H1 (cell line): ENCODE measurements around the gene ACAT2. TPM values are rescaled to one million over a fixed set of nuclear protein-coding genes. Genes with fewer than 3 reads are reported as not detected.

ENCODE experiments used
- CTCF ChIA-PET: fragments of 300-600 bp; sonication (Branson Sonifier 250); formaldehyde crosslinking; loops from one replicate; lab custom pipeline; 2021; ENCODE audit not compliant: partially characterized antibody; lab: Charles Lee
- POLR2A ChIA-PET: fragments of 300-600 bp; sonication (Branson Sonifier 250); formaldehyde crosslinking; loops from one replicate; lab custom pipeline; 2021; ENCODE audit warnings: inconsistent platforms; ENCODE audit not compliant: partially characterized antibody; lab: Charles Lee
- DNase-seq, 2 experiments: peaks; one replicate each; pipeline versions ENCODE4 v3.0.0 to v3.0.0-alpha.2; 2010 to 2022; ENCODE audit warnings: low spot score in 2 of 2, low read depth in 1 of 2, mixed read lengths in 1 of 2
- FAIRE-seq: peaks from 2 replicates; lab custom pipeline; 2011; peaks lifted over from hg19 to GRCh38; lab: Jason Lieb, UNC
- H2AFZ ChIP-seq: 2 replicates; pipeline ENCODE4 v1.8.1; 2012; ENCODE audit warnings: low read length, inconsistent platforms
- H2AK5ac ChIP-seq: 2 replicates; pipeline ENCODE4 v1.6.1; 2013; ENCODE audit warnings: low read depth, low read length
- H2BK120ac ChIP-seq: replicated peaks from 2 replicates; pipeline ENCODE3; 2013; ENCODE audit warnings: low read depth, low read length, inconsistent platforms
- H2BK12ac ChIP-seq: 2 replicates; pipeline ENCODE4 v1.6.1; 2013; ENCODE audit warnings: low read depth, low read length
- H2BK15ac ChIP-seq: 2 replicates; pipeline ENCODE4 v1.6.1; 2013; ENCODE audit warnings: low read length
- H2BK20ac ChIP-seq: 2 replicates; pipeline ENCODE4 v1.6.1; 2013; ENCODE audit warnings: low read length
- H2BK5ac ChIP-seq: 2 replicates; pipeline ENCODE4 v1.6.1; 2013; ENCODE audit warnings: low read depth, low read length
- H3K14ac ChIP-seq: 2 replicates; pipeline ENCODE4 v1.6.1; 2013; ENCODE audit warnings: inconsistent platforms; ENCODE audit not compliant: insufficient read length
- H3K18ac ChIP-seq: 2 replicates; pipeline ENCODE4 v1.6.1; 2013; ENCODE audit warnings: low read length; ENCODE audit errors: extremely low read depth
- H3K23ac ChIP-seq: 2 replicates; pipeline ENCODE4 v1.6.1; 2013; ENCODE audit warnings: inconsistent platforms; ENCODE audit not compliant: insufficient read length
- H3K23me2 ChIP-seq: 2 replicates; pipeline ENCODE4 v1.6.1; 2013; ENCODE audit warnings: low read depth, low read length
- H3K27ac ChIP-seq: 2 replicates; pipeline ENCODE4 v1.6.1; 2011; ENCODE audit warnings: low read depth, low read length, inconsistent platforms
- H3K27me3 ChIP-seq, 4 experiments: replicated peaks in 1 of 4; 1 replicate in 1 of 4; 2 replicates in 3 of 4; pipeline versions ENCODE4 v1.6.1 to v1.8.1; 2011 to 2013; ENCODE audit warnings: low read length in 3 of 4, mild to moderate bottlenecking in 3 of 4, inconsistent platforms in 2 of 4, mixed read lengths in 2 of 4, moderate library complexity in 1 of 4; ENCODE audit not compliant: control insufficient read depth in 3 of 4, insufficient read depth in 3 of 4; ENCODE audit errors: extremely low read depth in 1 of 4
- H3K36me3 ChIP-seq, 4 experiments: 2 replicates each; pipeline versions ENCODE4 v1.6.1 to v1.8.1; 2011 to 2013; ENCODE audit warnings: mild to moderate bottlenecking in 4 of 4, low read length in 3 of 4, moderate library complexity in 2 of 4, control low read depth in 1 of 4, inconsistent platforms in 1 of 4; ENCODE audit not compliant: insufficient read depth in 4 of 4, control insufficient read depth in 2 of 4
- H3K4ac ChIP-seq: replicated peaks from 2 replicates; pipeline ENCODE3; 2013; ENCODE audit warnings: low read length, low read depth, mixed read lengths, inconsistent platforms; ENCODE audit not compliant: insufficient read length
- H3K4me1 ChIP-seq, 4 experiments: replicated peaks in 1 of 4; 1 replicate in 1 of 4; 2 replicates in 3 of 4; pipeline versions ENCODE4 v1.6.1 to v1.8.1; 2011 to 2013; ENCODE audit warnings: low read length in 3 of 4, inconsistent platforms in 2 of 4, mixed read lengths in 1 of 4; ENCODE audit not compliant: insufficient read depth in 4 of 4, control insufficient read depth in 3 of 4
- H3K4me2 ChIP-seq, 2 experiments: 2 replicates each; pipeline versions ENCODE4 v1.6.1 to v1.8.1; 2011 to 2013; ENCODE audit warnings: low read depth in 2 of 2, low read length in 2 of 2, control low read depth in 1 of 2, inconsistent platforms in 1 of 2, mild to moderate bottlenecking in 1 of 2; ENCODE audit not compliant: insufficient read depth in 1 of 2
- H3K4me3 ChIP-seq, 4 experiments: fragments of 200-600, 300-600 bp in 1 of 4; sonication (generic), shearing (Covaris generic), sonication (Bioruptor Twin) in 1 of 4; 2 replicates each; pipeline versions ENCODE4 v1.5.1 to v1.8.1; 2011 to 2016; ENCODE audit warnings: low read length in 4 of 4, low read depth in 3 of 4, control low read depth in 2 of 4, inconsistent platforms in 2 of 4, mild to moderate bottlenecking in 2 of 4, mixed read lengths in 1 of 4, moderate library complexity in 1 of 4; ENCODE audit not compliant: insufficient read depth in 2 of 4; ENCODE audit errors: extremely low read depth in 1 of 4
- H3K56ac ChIP-seq: replicated peaks from 2 replicates; pipeline ENCODE3; 2013; ENCODE audit warnings: low read depth, mild to moderate bottlenecking, mixed read lengths, low read length, inconsistent platforms; ENCODE audit not compliant: insufficient read length
- H3K79me1 ChIP-seq: 2 replicates; pipeline ENCODE4 v1.6.1; 2013; ENCODE audit warnings: low read depth, low read length, control low read depth
- H3K79me2 ChIP-seq, 2 experiments: 2 replicates each; pipeline versions ENCODE4 v1.6.1 to v1.8.1; 2012 to 2013; ENCODE audit warnings: low read length in 2 of 2, mild to moderate bottlenecking in 2 of 2, inconsistent platforms in 1 of 2; ENCODE audit not compliant: insufficient read depth in 2 of 2, control insufficient read depth in 1 of 2
- H3K9ac ChIP-seq, 4 experiments: replicated peaks in 1 of 4; 1 replicate in 1 of 4; 2 replicates in 3 of 4; pipeline versions ENCODE4 v1.6.1 to v1.8.1; 2011 to 2013; ENCODE audit warnings: low read depth in 3 of 4, low read length in 3 of 4, control low read depth in 2 of 4, mild to moderate bottlenecking in 2 of 4, moderate library complexity in 2 of 4, inconsistent platforms in 1 of 4; ENCODE audit errors: extremely low read depth in 1 of 4
- H3K9me3 ChIP-seq, 2 experiments: 2 replicates each; pipeline versions ENCODE4 v1.6.1 to v1.8.1; 2012 to 2013; ENCODE audit warnings: mild to moderate bottlenecking in 2 of 2, moderate library complexity in 2 of 2, control low read depth in 1 of 2, inconsistent platforms in 1 of 2, low read depth in 1 of 2, low read length in 1 of 2, mixed read lengths in 1 of 2; ENCODE audit not compliant: insufficient read depth in 2 of 2
- H4K20me1 ChIP-seq, 2 experiments: replicated peaks in 1 of 2; 2 replicates each; pipeline versions ENCODE3 to v1.8.1; 2011 to 2013; ENCODE audit warnings: inconsistent platforms in 2 of 2, low read length in 2 of 2, mild to moderate bottlenecking in 1 of 2; ENCODE audit not compliant: insufficient read depth in 2 of 2, control insufficient read depth in 1 of 2
- H4K5ac ChIP-seq: 2 replicates; pipeline ENCODE4 v1.6.1; 2013; ENCODE audit warnings: low read length, low read depth, mixed read lengths, inconsistent platforms; ENCODE audit not compliant: insufficient read length
- H4K8ac ChIP-seq: 2 replicates; pipeline ENCODE4 v1.8.0; 2013; ENCODE audit warnings: mild to moderate bottlenecking, moderate library complexity, low read length, inconsistent platforms; ENCODE audit not compliant: insufficient read depth; ENCODE audit errors: extremely low read depth
- H4K91ac ChIP-seq: replicated peaks from 2 replicates; pipeline ENCODE3; 2013; ENCODE audit warnings: low read length, mixed read lengths, inconsistent platforms; ENCODE audit not compliant: insufficient read length
- BCL11A ChIP-seq, 2 experiments: IDR thresholded peaks; one replicate each; pipeline ENCODE4 v1.6.1; 2011; ENCODE audit warnings: low read depth in 2 of 2, low read length in 2 of 2, mild to moderate bottlenecking in 2 of 2
- CHD1 ChIP-seq: IDR thresholded peaks from 2 replicates; pipeline ENCODE4 v1.6.1; 2012; ENCODE audit warnings: low read depth, low read length, improper control_type of control experiment
- FOSL1 ChIP-seq: IDR thresholded peaks from 2 replicates; pipeline ENCODE4 v1.6.1; 2011; ENCODE audit warnings: mild to moderate bottlenecking, low read depth, low read length, moderate library complexity; ENCODE audit not compliant: insufficient read depth
- PHF8 ChIP-seq: fragments of 200-600 bp; sonication (generic); conservative IDR thresholded peaks from 2 replicates; pipeline ENCODE4 v1.7.1; 2012; ENCODE audit warnings: low read depth, mild to moderate bottlenecking, inconsistent platforms, low read length, moderate library complexity
- POU5F1 ChIP-seq: IDR thresholded peaks from 2 replicates; pipeline ENCODE4 v1.6.1; 2011; ENCODE audit warnings: low read depth, mild to moderate bottlenecking, low read length, moderate library complexity
- SRF ChIP-seq: IDR thresholded peaks from 2 replicates; pipeline ENCODE4 v1.6.1; 2011; ENCODE audit warnings: mild to moderate bottlenecking, low read depth, low read length, moderate library complexity
- TAF1 ChIP-seq: IDR thresholded peaks from 2 replicates; pipeline ENCODE4 v1.6.1; 2011; ENCODE audit warnings: mild to moderate bottlenecking, low read depth, low read length
- polyA plus RNA-seq, 7 experiments: library from polyadenylated mRNA; depleted of rRNA in 3 of 7; stranded (reverse) in 5 of 7; unstranded in 2 of 7; fragments of >200 nt in 5 of 7; fragments of 200-250 nt in 2 of 7; gene quantifications; 1 replicate in 5 of 7; 2 replicates in 1 of 7; 4 replicates in 1 of 7; pipeline versions ENCODE4 v1.2.1 to v1.2.3, GENCODE V29; 2011 to 2013; ENCODE audit warnings: missing spikeins in 2 of 7, mixed read lengths in 2 of 7
- total RNA-seq: library from RNA; stranded (reverse); fragmentation: NEBNext Ultra II Directional; extraction: Animal tissue kit (Norgen Biotek cat#: 25700); gene quantifications from 2 replicates; pipeline ENCODE4 v1.2.1, GENCODE V29; 2021

ACAT2 gene
- total and polyA plus RNA-seq, 2 of the 8 experiments (the other 6 are each of a cell fraction or from before 2014, with no cell fraction given): 61.6 to 166 TPM

GRCh38 chr6:159722655-159723054 lies 39.2 kb upstream of the ACAT2 start:
- H3K79me1 ChIP-seq: no peaks in the 10 kb centered on the region; the same call in 1 of the 2 replicates
- POLR2A ChIA-PET: interaction anchor here (0.8 to 4.0 kb wide), 4 partner anchors 10 to 37 kb away, joined by 3 to 21 read pairs (median 4); partner anchors contain the start of gene SOD2
- peaks cover 0 to 4% (median 0%) of the 10 kb centered on the region in 4 experiments; a peak in 1 of 8 replicates for H3K36me3 ChIP-seq
- no peak overlapping the region for H3K4ac ChIP-seq
- H2BK12ac ChIP-seq: no peak overlapping the region
- peaks cover 0 to 2% of the 10 kb centered on the region in 2 experiments for H4K20me1 ChIP-seq
- TF ChIP-seq TAF1: no peak
- TF ChIP-seq FOSL1: no peak
- no peak for TF ChIP-seq CHD1
- no peak for TF ChIP-seq PHF8
- TF ChIP-seq BCL11A (IDR thresholded peaks at IDR 0.05; ENCODE audit: low read depth in 2 of 2, low read length in 2 of 2): no peak
- no peak for TF ChIP-seq SRF
- no peak for TF ChIP-seq POU5F1
- TF ChIP-seq, all 59 proteins: peak for 0
- Histone ChIP-seq H2AK5ac (no peak overlapping the region), H3K23ac (no peak overlapping the region), H3K79me2 (peaks cover under 1 to 54% of the 10 kb centered on the region in 2 experiments; a peak in 3 of 4 replicates), H3K9me3 (no peaks in the 10 kb centered on the region), H3K9ac (no peak overlapping the region), H2BK20ac (no peak overlapping the region), H3K23me2 (no peaks in the 10 kb centered on the region), H3K56ac (no peak overlapping the region), H4K91ac (no peak overlapping the region), H4K8ac (no peak overlapping the region), H2BK120ac (no peak overlapping the region), H3K14ac (no peak overlapping the region), H2BK15ac (no peak overlapping the region), H3K4me3 (no peak overlapping the region), H3K27me3 (no peaks in the 10 kb centered on the region), H4K5ac (no peak overlapping the region), H3K4me1 (0 out of 7 replicates have a peak, but pooled peaks cover 0 to 2% (median 0%) of the 10 kb centered on the region in 4 experiments), H3K18ac (no peak overlapping the region), H2AFZ (no peak overlapping the region), H2BK5ac (no peak overlapping the region), H3K27ac (no peak overlapping the region), H3K4me2 (no peak overlapping the region)
- no peak for DNase-seq
- CTCF ChIA-PET: interaction anchor here (0.9 to 1.7 kb wide), 2 partner anchors 10 to 36 kb away, joined by 3 to 7 read pairs; no protein-coding TSS in a partner anchor
- no peak for FAIRE-seq
